ENCODE results near the gene CDH15. TPM values are rescaled to one million over a fixed set of nuclear protein-coding genes. Genes with fewer than 3 reads are reported as not detected.

The CDH15 gene
- total and polyA plus RNA-seq, 2 of the 13 experiments (the other 11 are each of a cell fraction or from before 2014, with no cell fraction given), result 0.74 to 2.2 TPM

GRCh38 chr16:89201439-89202377, 30.2 kb downstream of the CDH15 start (continued):
- TF ChIP-seq ZNF781 (CRISPR knock-in tag; IDR thresholded peaks at IDR 0.05; ENCODE audit: borderline replicate concordance, not compliant biosample characterization), result no peak
- no peak for TF ChIP-seq HDAC6 (IDR thresholded peaks at IDR 0.05; ENCODE audit: low read depth, low read length)
- TF ChIP-seq PRDM10 (CRISPR knock-in tag; IDR thresholded peaks at IDR 0.05; ENCODE audit: low read depth), result no peak
- TF ChIP-seq ATF7-NPFF (CRISPR knock-in tag; IDR thresholded peaks at IDR 0.05; ENCODE audit: low read depth), result peak; percentile 52; the same call in 1 of the 2 replicates
- no peak for TF ChIP-seq MBNL3 (CRISPR knock-in tag; conservative IDR thresholded peaks at IDR 0.05)
- TF ChIP-seq STAT6 (CRISPR knock-in tag; IDR thresholded peaks at IDR 0.05; ENCODE audit: borderline replicate concordance), result no peak
- TF ChIP-seq SOX5 (CRISPR knock-in tag; IDR thresholded peaks at IDR 0.05; ENCODE audit: borderline replicate concordance), result no peak
- no peak for TF ChIP-seq TBX3 (IDR thresholded peaks at IDR 0.05; ENCODE audit: borderline replicate concordance)
- TF ChIP-seq ZZZ3 (CRISPR knock-in tag; IDR thresholded peaks at IDR 0.05; ENCODE audit: borderline replicate concordance), result no peak
- TF ChIP-seq ZNF687 (CRISPR knock-in tag; IDR thresholded peaks at IDR 0.05), result no peak; the same call in 1 of the 2 replicates
- TF ChIP-seq ZNF678 (CRISPR knock-in tag; IDR thresholded peaks at IDR 0.05), result no peak
- TF ChIP-seq FOXP1 (IDR thresholded peaks at IDR 0.05), result no peak
- TF ChIP-seq FOXP1 (CRISPR knock-in tag; IDR thresholded peaks at IDR 0.05), result no peak
- 0 out of 2 replicates have a peak, but pooled peaks have one; percentile 41 for TF ChIP-seq ZNF546 (CRISPR knock-in tag; conservative IDR thresholded peaks at IDR 0.05)
- TF ChIP-seq MTERF4 (CRISPR knock-in tag; IDR thresholded peaks at IDR 0.05), result peak; percentile 62; the same call in 1 of the 2 replicates
- TF ChIP-seq JDP2 (CRISPR knock-in tag; IDR thresholded peaks at IDR 0.05; ENCODE audit: borderline replicate concordance), result no peak
